Measurements from ENCODE around the gene TGFB2. TPM values are rescaled to one million over a fixed set of nuclear protein-coding genes. Genes with fewer than 3 reads are reported as not detected.

TGFB2 gene
- total RNA-seq, 1 donor from 2014 or later = 61.8 TPM

- DNase-seq = no peak
Observed at GRCh38 chr1:218464871-218465270, 119.7 kb downstream of the TGFB2 start.

GRCh38 chr1:218466341-218467010 lies 121.3 kb downstream of the TGFB2 start:
- no peak for DNase-seq

- no peak for DNase-seq
Observed at GRCh38 chr1:218467101-218468072, 122.3 kb downstream of the TGFB2 start.

- no peak for DNase-seq
Observed at GRCh38 chr1:218468711-218469110, 123.6 kb downstream of the TGFB2 start.

- no peak for DNase-seq
Observed at GRCh38 chr1:218472885-218473284, 127.7 kb downstream of the TGFB2 start.

GRCh38 chr1:218473522-218473921 lies 128.4 kb downstream of the TGFB2 start:
- no peak for DNase-seq

- no peak for DNase-seq
Observed at GRCh38 chr1:218474128-218474527, 129.0 kb downstream of the TGFB2 start.

GRCh38 chr1:218475275-218475674 lies 130.1 kb downstream of the TGFB2 start:
- no peak for DNase-seq

GRCh38 chr1:218475699-218476098 lies 130.6 kb downstream of the TGFB2 start:
- no peak for DNase-seq

GRCh38 chr1:218476385-218476784 lies 131.2 kb downstream of the TGFB2 start:
- no peak for DNase-seq

GRCh38 chr1:218478336-218478735 lies 133.2 kb downstream of the TGFB2 start:
- DNase-seq = no peak

GRCh38 chr1:218479436-218480115 lies 134.4 kb downstream of the TGFB2 start:
- DNase-seq = no peak

GRCh38 chr1:218480137-218480536 lies 135.0 kb downstream of the TGFB2 start:
- DNase-seq = no peak

GRCh38 chr1:218480588-218481099 lies 135.5 kb downstream of the TGFB2 start:
- DNase-seq = no peak

GRCh38 chr1:218481116-218481775 lies 136.1 kb downstream of the TGFB2 start:
- DNase-seq = no peak

GRCh38 chr1:218482683-218483082 lies 137.5 kb downstream of the TGFB2 start:
- no peak for DNase-seq

GRCh38 chr1:218485241-218485928 lies 140.2 kb downstream of the TGFB2 start:
- DNase-seq = no peak

GRCh38 chr1:218488531-218488930 lies 143.4 kb downstream of the TGFB2 start:
- DNase-seq = no peak

GRCh38 chr1:218488986-218489385 lies 143.8 kb downstream of the TGFB2 start:
- no peak for DNase-seq

- no peak for DNase-seq
Observed at GRCh38 chr1:218490406-218490922, 145.3 kb downstream of the TGFB2 start.

- no peak for DNase-seq
Observed at GRCh38 chr1:218492874-218493273, 147.7 kb downstream of the TGFB2 start.

All from occipital lobe (tissue), 2 donors.